ENCODE measurements around the gene SP2.

- TF ChIP-seq POLR2A (IDR thresholded peaks at IDR 0.05; ENCODE audit: low read depth, low read length) (no peak), POLR2AphosphoS5 (IDR thresholded peaks at IDR 0.05; ENCODE audit: low read depth, low read length) (no peak)
Observed at GRCh38 chr17:47873200-47874090, 22.6 kb upstream of the SP2 start.

All from GM12891 (cell line).